Cardiac muscle cell (in vitro differentiated cells and primary cell): Measurements from ENCODE around the gene CLASP1. TPM values are rescaled to one million over a fixed set of nuclear protein-coding genes. Genes with fewer than 3 reads are reported as not detected.
"Not testable (repeated sequence)": the region's sequence is repeated elsewhere in the genome, so short reads cannot be mapped to it uniquely, and the experiment has no call there.

Source experiments
- DNase-seq, 2 donors: peaks; one replicate each; pipeline versions ENCODE4 v3.0.0 to v3.0.0-alpha.2; 2010 to 2017; ENCODE audit warnings: low read depth in 1 of 2, low spot score in 1 of 2
- H3K27ac ChIP-seq: fragments of 200-600 bp; sonication (generic); 2 replicates; pipeline ENCODE4 v1.5.1; 2016
- H3K27me3 ChIP-seq: fragments of 200-600 bp; sonication (generic); 2 replicates; pipeline ENCODE4 v1.6.0; 2016; ENCODE audit warnings: control low read depth
- H3K36me3 ChIP-seq: fragments of 200-600 bp; sonication (generic); 2 replicates; pipeline ENCODE4 v1.5.1; 2016; ENCODE audit warnings: control low read depth
- H3K4me1 ChIP-seq: fragments of 200-600 bp; sonication (generic); 2 replicates; pipeline ENCODE4 v1.8.1; 2017; ENCODE audit warnings: low read depth, mild to moderate bottlenecking, mixed run types
- H3K4me3 ChIP-seq: fragments of 200-600 bp; sonication (generic); 2 replicates; pipeline ENCODE4 v1.5.1; 2016; ENCODE audit warnings: mild to moderate bottlenecking
- H3K9me3 ChIP-seq: fragments of 200-600 bp; sonication (generic); 2 replicates; pipeline ENCODE4 v1.5.1; 2017; ENCODE audit warnings: low read depth, mild to moderate bottlenecking, control low read depth
- polyA plus RNA-seq: library from polyadenylated mRNA; unstranded; fragments of >200 nt; fragmentation: Nextera tagmentation; extraction: Ambion mirVana; gene quantifications from 2 replicates; pipeline ENCODE4 v1.2.1, GENCODE V29; 2016
- total RNA-seq: library from RNA; depleted of rRNA; stranded (reverse); fragments of >200 nt; gene quantifications from 2 replicates; pipeline ENCODE4 v1.2.3, GENCODE V29; 2016
- TF ChIP-seq, protein P1 (sequence below): IDR thresholded peaks from 2 replicates; pipeline ENCODE4 v1.5.1; 2012; ENCODE audit warnings: low read depth, mild to moderate bottlenecking, low read length

CLASP1 gene
- total and polyA plus RNA-seq, 2 experiments from 2014 or later: 24.8 to 53.0 TPM

DNA sequence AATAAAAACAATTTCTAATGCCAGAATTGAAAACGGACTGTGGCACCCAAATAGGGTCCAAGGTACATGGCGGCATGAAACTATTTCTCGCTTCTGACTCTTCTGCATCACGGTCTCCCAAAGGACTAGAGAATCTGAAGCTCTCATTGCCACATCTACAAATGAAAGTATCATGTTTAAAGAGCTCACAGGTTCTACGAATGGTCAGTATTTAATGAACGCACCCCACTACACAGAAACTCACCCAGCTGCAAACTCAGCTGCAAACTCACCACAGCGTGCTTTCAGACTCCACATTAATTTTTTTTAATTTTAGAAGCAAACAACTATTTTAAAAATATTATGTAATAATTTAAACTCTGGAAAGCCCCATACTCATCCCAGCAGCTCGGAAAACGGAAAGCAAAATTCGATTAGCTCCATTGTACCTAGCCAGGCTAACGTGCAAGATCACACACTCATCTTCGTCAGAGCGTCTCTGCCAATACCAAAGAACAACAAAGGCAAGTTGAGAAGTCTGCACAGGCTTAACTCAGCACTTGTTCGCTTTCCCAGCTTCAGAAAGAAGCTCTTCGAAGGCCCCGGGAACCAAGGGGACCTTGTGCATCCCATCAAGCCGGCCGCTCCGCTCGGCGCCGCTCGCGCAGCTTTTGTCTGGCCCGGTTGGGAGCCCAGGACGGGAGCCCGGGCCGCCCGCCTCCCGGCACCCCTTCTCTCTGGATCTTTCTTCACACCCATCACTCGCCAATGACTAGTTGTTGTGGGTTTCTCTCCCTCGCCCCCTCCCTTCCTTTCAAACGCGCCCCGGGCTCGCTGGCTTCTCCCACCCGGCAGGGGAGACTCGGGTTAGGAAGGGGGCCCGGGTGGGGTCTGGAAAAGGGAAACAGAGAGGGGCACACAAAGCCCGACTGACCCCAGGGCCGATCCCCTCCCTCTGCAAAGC lies 785 bp downstream of the CLASP1 start:
- H3K9me3 ChIP-seq: no peaks in the 10 kb centered on the region
- TF ChIP-seq, protein P1, sequence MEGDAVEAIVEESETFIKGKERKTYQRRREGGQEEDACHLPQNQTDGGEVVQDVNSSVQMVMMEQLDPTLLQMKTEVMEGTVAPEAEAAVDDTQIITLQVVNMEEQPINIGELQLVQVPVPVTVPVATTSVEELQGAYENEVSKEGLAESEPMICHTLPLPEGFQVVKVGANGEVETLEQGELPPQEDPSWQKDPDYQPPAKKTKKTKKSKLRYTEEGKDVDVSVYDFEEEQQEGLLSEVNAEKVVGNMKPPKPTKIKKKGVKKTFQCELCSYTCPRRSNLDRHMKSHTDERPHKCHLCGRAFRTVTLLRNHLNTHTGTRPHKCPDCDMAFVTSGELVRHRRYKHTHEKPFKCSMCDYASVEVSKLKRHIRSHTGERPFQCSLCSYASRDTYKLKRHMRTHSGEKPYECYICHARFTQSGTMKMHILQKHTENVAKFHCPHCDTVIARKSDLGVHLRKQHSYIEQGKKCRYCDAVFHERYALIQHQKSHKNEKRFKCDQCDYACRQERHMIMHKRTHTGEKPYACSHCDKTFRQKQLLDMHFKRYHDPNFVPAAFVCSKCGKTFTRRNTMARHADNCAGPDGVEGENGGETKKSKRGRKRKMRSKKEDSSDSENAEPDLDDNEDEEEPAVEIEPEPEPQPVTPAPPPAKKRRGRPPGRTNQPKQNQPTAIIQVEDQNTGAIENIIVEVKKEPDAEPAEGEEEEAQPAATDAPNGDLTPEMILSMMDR: no peak
- H3K4me3 ChIP-seq: peak overlapping the region; percentile 86
- H3K36me3 ChIP-seq: no peaks in the 10 kb centered on the region
- H3K27me3 ChIP-seq: no peaks in the 10 kb centered on the region
- peaks cover 17% of the 10 kb centered on the region for H3K4me1 ChIP-seq
- H3K27ac ChIP-seq: peak overlapping the region; percentile 95
- peak; percentile 58 to 65 for DNase-seq

- Histone ChIP-seq H3K36me3 (no peaks in the 10 kb centered on the region), H3K9me3 (no peaks in the 10 kb centered on the region), H3K27ac (peak overlapping the region; percentile 95), H3K4me1 (peaks cover 17% of the 10 kb centered on the region), H3K4me3 (peak overlapping the region; percentile 86), H3K27me3 (no peaks in the 10 kb centered on the region)
- DNase-seq: no peak
- TF ChIP-seq, protein P1: no peak
Observed at GRCh38 chr2:121647396-121647795, 1.9 kb downstream of the CLASP1 start.

- no peaks in the 10 kb centered on the region for H3K36me3 ChIP-seq
- H3K27ac ChIP-seq: no peak overlapping the region
- peaks cover 10% of the 10 kb centered on the region for H3K4me1 ChIP-seq
- no peak for DNase-seq
- TF ChIP-seq, protein P1: no peak
- no peaks in the 10 kb centered on the region for H3K9me3 ChIP-seq
- H3K27me3 ChIP-seq: no peaks in the 10 kb centered on the region
- no peak overlapping the region for H3K4me3 ChIP-seq
Observed at GRCh38 chr2:121644715-121645114, 4.5 kb downstream of the CLASP1 start.

GRCh38 chr2:121643877-121644276 lies 5.4 kb downstream of the CLASP1 start:
- H3K27ac ChIP-seq: no peak overlapping the region

DNA sequence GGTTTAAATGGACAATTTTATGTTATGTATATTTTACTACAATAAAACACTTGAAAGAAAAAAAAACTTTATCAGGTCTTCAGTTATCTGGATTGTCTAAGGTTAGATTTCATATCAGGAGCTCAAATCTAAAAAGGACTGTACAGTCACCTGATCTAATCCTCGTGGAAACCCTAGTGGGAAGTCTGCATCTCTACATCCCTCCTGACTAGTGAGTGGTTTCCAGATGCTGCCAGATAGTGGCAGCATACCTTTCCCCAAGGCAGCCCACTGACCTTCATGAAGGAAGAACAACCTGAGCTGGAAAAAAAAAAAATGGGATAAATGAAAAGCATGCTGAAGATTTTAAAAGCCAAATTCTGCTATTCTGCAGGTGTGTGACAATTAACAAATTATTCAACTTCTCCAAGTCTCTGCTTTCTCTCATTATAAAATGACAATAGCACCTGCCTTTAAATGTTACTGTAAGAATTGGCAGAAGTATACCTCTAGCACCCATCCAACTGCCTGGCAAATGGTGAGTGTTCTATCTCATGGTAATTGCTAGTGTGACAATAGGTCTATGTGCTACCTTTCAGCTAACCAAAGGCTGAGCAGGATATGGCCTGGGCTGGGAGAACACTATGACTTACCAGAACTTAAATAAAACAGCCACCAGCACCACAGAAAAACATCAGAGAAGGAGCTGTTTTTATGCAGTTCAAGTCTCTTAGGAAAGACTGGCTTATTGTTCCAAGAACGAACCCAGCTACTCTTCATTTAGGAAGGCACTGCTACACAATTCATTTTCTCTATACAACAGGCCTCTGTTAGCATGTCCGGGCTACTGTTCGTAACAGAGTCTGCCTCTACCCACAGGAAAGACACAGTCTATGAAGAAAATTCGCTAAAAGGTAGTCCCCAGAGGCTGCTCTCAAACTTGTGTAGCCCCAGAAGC lies 8.6 kb downstream of the CLASP1 start:
- H3K4me1 ChIP-seq: no peaks in the 10 kb centered on the region
- no peak overlapping the region for H3K4me3 ChIP-seq
- TF ChIP-seq, protein P1: no peak
- no peaks in the 10 kb centered on the region for H3K9me3 ChIP-seq
- no peak for DNase-seq
- peak overlapping the region; percentile 55 for H3K27ac ChIP-seq
- H3K36me3 ChIP-seq: no peaks in the 10 kb centered on the region
- no peaks in the 10 kb centered on the region for H3K27me3 ChIP-seq

More at GRCh38 chr2:121643877-121644276, 5.4 kb downstream of the CLASP1 start:
- no peaks in the 10 kb centered on the region for H3K9me3 ChIP-seq
- H3K27me3 ChIP-seq: no peaks in the 10 kb centered on the region
- TF ChIP-seq, protein P1: no peak
- H3K36me3 ChIP-seq: no peaks in the 10 kb centered on the region
- no peak overlapping the region for H3K4me3 ChIP-seq
- no peak for DNase-seq
- H3K4me1 ChIP-seq: peaks cover 10% of the 10 kb centered on the region

- not testable (repeated sequence) for H3K27ac ChIP-seq, H3K36me3 ChIP-seq, H3K27me3 ChIP-seq, H3K9me3 ChIP-seq, H3K4me3 ChIP-seq, DNase-seq, H3K4me1 ChIP-seq
Observed at GRCh38 chr2:121639846-121640245, 9.4 kb downstream of the CLASP1 start.
